ENCODE measurements around the gene CMTM4.

GRCh38 chr16:66650707-66651473 lies 45.7 kb downstream of the CMTM4 start:
- TF ChIP-seq CTCF (IDR thresholded peaks at IDR 0.05; ENCODE audit: insufficient read depth, low read length, poor library complexity, severe bottlenecking): peak; percentile 92
- TF ChIP-seq EZH2phosphoT487 (conservative IDR thresholded peaks at IDR 0.05; ENCODE audit: low read length): no peak

Measured in SU-DHL-6 (cell line).